SHP77 (cell line): ENCODE results near the gene KLK15.

Source experiments
- DNase-seq, 2 experiments: peaks; one replicate each; lab custom pipeline; 2025; lab: John Stamatoyannopoulos, UW

KLK15 gene

GRCh38 chr19:50843205-50843604 lies 9.8 kb upstream of the KLK15 start:
- DNase-seq = no peak

GRCh38 chr19:50842130-50842529 lies 8.8 kb upstream of the KLK15 start:
- no peak for DNase-seq

- no peak for DNase-seq
Observed at GRCh38 chr19:50839712-50840655, 6.6 kb upstream of the KLK15 start.

GRCh38 chr19:50838239-50838638 lies 4.9 kb upstream of the KLK15 start:
- DNase-seq = peak; percentile 22 to 38

- DNase-seq = peak; percentile 84 to 87
Observed at GRCh38 chr19:50837300-50837699, 3.9 kb upstream of the KLK15 start.

GRCh38 chr19:50836543-50837195 lies 3.3 kb upstream of the KLK15 start:
- peak; percentile 55 to 65 for DNase-seq

GRCh38 chr19:50835785-50836542 lies 2.6 kb upstream of the KLK15 start:
- peak; percentile 86 to 88 for DNase-seq

GRCh38 chr19:50835103-50835784 lies 1.9 kb upstream of the KLK15 start:
- no peak for DNase-seq

- DNase-seq = no peak
Observed at GRCh38 chr19:50833802-50834167, 411 bp upstream of the KLK15 start.

- DNase-seq = no peak
Observed at GRCh38 chr19:50832666-50833065, 708 bp downstream of the KLK15 start.

GRCh38 chr19:50831026-50831396 lies 2.4 kb downstream of the KLK15 start:
- no peak for DNase-seq

- DNase-seq = no peak
Observed at GRCh38 chr19:50830266-50831025, 2.9 kb downstream of the KLK15 start.

GRCh38 chr19:50829801-50830200 lies 3.6 kb downstream of the KLK15 start:
- DNase-seq = no peak

- DNase-seq = no peak
Observed at GRCh38 chr19:50827476-50827875, 5.9 kb downstream of the KLK15 start.

GRCh38 chr19:50826492-50827240 lies 6.7 kb downstream of the KLK15 start:
- DNase-seq = no peak

- no peak for DNase-seq
Observed at GRCh38 chr19:50823389-50824042, 9.9 kb downstream of the KLK15 start, which contains the start of gene KLK1. KLK1 (minus strand) TSS chr19:50823787; CDS start chr19:50823748, 39 bp downstream.

- DNase-seq = no peak
Observed at GRCh38 chr19:50822661-50823208, 10.6 kb downstream of the KLK15 start.

GRCh38 chr19:50821622-50822021 lies 11.8 kb downstream of the KLK15 start:
- no peak for DNase-seq

- no peak for DNase-seq
Observed at GRCh38 chr19:50821248-50821612, 12.1 kb downstream of the KLK15 start.
